Astrocyte (in vitro differentiated cells and primary cell): ENCODE measurements around the gene TYSND1.

Source experiments
- EZH2 ChIP-seq: IDR thresholded peaks from 2 replicates; pipeline ENCODE4 v1.6.1; 2012; ENCODE audit warnings: mild to moderate bottlenecking, low read length, inconsistent platforms; ENCODE audit not compliant: insufficient read depth
- TF ChIP-seq, protein P1 (sequence below): IDR thresholded peaks from 2 replicates; pipeline ENCODE4 v1.5.1; 2011; ENCODE audit warnings: low read depth, mild to moderate bottlenecking, inconsistent platforms, low read length, moderate library complexity; ENCODE audit not compliant: insufficient read depth

DNA sequence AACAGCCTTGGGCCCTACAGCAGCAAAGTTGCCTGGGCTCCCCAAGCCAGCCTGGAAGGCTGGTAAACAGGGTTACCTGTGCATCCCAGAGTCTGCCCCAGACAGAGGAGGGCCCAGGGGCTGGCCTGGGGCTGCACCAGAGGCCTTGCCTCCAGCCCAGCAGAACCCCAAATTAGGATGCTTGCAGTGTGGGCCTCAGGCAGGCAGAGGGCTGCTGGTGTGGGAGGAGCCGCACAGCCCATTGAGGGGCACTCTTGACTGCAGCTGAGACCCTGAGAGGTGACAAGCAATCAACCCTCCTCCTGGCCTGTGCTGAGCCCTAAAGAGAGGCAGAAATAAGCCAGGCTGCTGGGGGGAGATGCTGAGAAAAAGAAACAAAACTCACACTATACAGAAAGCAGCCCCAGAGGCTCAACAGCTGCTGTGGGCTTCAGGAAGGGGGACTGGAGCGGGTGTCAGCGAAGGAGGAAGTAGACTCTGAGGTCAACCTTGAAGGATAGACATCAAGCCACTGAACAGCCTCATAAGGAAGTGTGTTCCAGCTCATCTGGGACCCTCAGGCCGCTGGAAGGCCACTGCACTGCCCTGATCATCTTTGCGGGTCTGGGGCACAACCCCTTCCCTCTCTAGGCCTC lies 20.5 kb downstream of the TYSND1 start:
- TF ChIP-seq, protein P1, sequence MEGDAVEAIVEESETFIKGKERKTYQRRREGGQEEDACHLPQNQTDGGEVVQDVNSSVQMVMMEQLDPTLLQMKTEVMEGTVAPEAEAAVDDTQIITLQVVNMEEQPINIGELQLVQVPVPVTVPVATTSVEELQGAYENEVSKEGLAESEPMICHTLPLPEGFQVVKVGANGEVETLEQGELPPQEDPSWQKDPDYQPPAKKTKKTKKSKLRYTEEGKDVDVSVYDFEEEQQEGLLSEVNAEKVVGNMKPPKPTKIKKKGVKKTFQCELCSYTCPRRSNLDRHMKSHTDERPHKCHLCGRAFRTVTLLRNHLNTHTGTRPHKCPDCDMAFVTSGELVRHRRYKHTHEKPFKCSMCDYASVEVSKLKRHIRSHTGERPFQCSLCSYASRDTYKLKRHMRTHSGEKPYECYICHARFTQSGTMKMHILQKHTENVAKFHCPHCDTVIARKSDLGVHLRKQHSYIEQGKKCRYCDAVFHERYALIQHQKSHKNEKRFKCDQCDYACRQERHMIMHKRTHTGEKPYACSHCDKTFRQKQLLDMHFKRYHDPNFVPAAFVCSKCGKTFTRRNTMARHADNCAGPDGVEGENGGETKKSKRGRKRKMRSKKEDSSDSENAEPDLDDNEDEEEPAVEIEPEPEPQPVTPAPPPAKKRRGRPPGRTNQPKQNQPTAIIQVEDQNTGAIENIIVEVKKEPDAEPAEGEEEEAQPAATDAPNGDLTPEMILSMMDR: no peak
- no peak for TF ChIP-seq EZH2
